Heart right ventricle (tissue), 16 donors: ENCODE results near the gene SH3TC2. TPM values are rescaled to one million over a fixed set of nuclear protein-coding genes. Genes with fewer than 3 reads are reported as not detected.

ENCODE experiments used
- ATAC-seq, 8 donors: fragments of 200-7000 bp; cut with Tn5 transposase; one replicate each; pipeline ENCODE4 v1.9.1; 2020; ENCODE audit warnings: mild to moderate bottlenecking in 8 of 8, moderate library complexity in 8 of 8, moderate number of reproducible peaks in 1 of 8
- DNase-seq, 2 donors: peaks; one replicate each; pipeline ENCODE4 v3.0.0-alpha.2; 2020
- H3K27ac ChIP-seq, 10 donors: fragments of 200-600 bp; sonication (generic) in 2 of 10; one replicate each; pipeline versions ENCODE4 v1.5.0 to v1.8.0; 2020 to 2022; ENCODE audit warnings: mild to moderate bottlenecking in 3 of 10
- H3K27me3 ChIP-seq, 7 donors: fragments of 200-600 bp; one replicate each; pipeline ENCODE4 v1.8.0; 2021 to 2022; ENCODE audit warnings: mild to moderate bottlenecking in 2 of 7
- H3K36me3 ChIP-seq, 9 donors: fragments of 200-600 bp; sonication (generic) in 1 of 9; one replicate each; pipeline versions ENCODE4 v1.5.0 to v1.8.0; 2020 to 2022; ENCODE audit warnings: mild to moderate bottlenecking in 2 of 9
- H3K4me1 ChIP-seq, 9 donors: fragments of 200-600 bp; sonication (generic) in 1 of 9; one replicate each; pipeline versions ENCODE4 v1.5.0 to v1.8.0; 2020 to 2022; ENCODE audit warnings: mild to moderate bottlenecking in 4 of 9
- H3K4me3 ChIP-seq, 10 donors: fragments of 200-600 bp; sonication (generic) in 2 of 10; one replicate each; pipeline versions ENCODE4 v1.5.0 to v1.8.0; 2020 to 2022; ENCODE audit warnings: mild to moderate bottlenecking in 7 of 10, moderate library complexity in 2 of 10
- H3K9me3 ChIP-seq, 11 donors: fragments of 200-600 bp in 10 of 11; sonication (generic) in 2 of 11; one replicate each; pipeline versions ENCODE4 v1.5.0 to v1.8.0; 2013 to 2022; ENCODE audit warnings: mild to moderate bottlenecking in 2 of 11, control low read depth in 1 of 11, moderate library complexity in 1 of 11
- WGBS, 2 donors: extraction: QIAGEN DNeasy Blood & Tissue Kit; methylation state at CpG; one replicate each; pipeline ENCODE4 v1.1.7; 2013; ENCODE audit warnings: inconsistent platforms in 1 of 2; 5-methylcytosine and 5-hydroxymethylcytosine counted together
- intact Hi-C, 10 donors: fragments of 100-400 bp; cut with DNase I; formaldehyde crosslinking; loops; one replicate each; pipeline versions ENCODE4 v1.11.1 to v1.14.2; 2022
- polyA plus RNA-seq, 2 donors: library from polyadenylated mRNA; stranded (reverse); fragments of 200-250 nt; gene quantifications; one replicate each; pipeline ENCODE4 v1.2.3, GENCODE V29; 2013
- total RNA-seq, 10 donors: library from RNA; stranded (reverse); fragmentation: NEBNext Ultra II Directional in 3 of 10; extraction: Animal tissue kit (Norgen Biotek cat#: 25700) in 3 of 10; gene quantifications; one replicate each; pipeline versions ENCODE4 v1.2.1 to v1.2.4, GENCODE V29; 2021 to 2023
- TF ChIP-seq, protein P1 (sequence below), 9 donors: fragments of 200-600 bp; sonication (generic) in 2 of 9; IDR thresholded peaks; one replicate each; pipeline versions ENCODE4 v1.5.0 to v1.8.0; 2021 to 2022; ENCODE audit warnings: antibody characterized with exemption in 9 of 9, mild to moderate bottlenecking in 5 of 9, moderate library complexity in 1 of 9
- donor health status: Arrhythmogenic right ventricular cardiomyopathy.
- donor health status: ischemic (EF 13 %, LVEDD 7.1; RV severe dilation, severe dysfunction).
- donor health status: healthy with polysubstance abuse.
- donor health status: DM: no; HTN: yes; CAD: no.
- donor health status: DM: no; HTN: no; CAD: no.
- donor health status: ischemic (EF 25% LVEDD 6.9; RV normal size, moderate dysfunction).
- donor health status: ischemic (EF 25% LVEDD 5.7; RV mildly dilated, moderate dysfunction).
- donor health status: healthy.
- donor health status: DM: yes; HTN: yes; CAD: no.
- donor health status: Ischemic cardiomyopathy.
- donor health status: ischemic (EF 35%, LVEDD 5.7; RV mildly dilated, moderate dysfunction).
- donor health status: nonischemic (EF 11% LVEDD 7.7; RV severe dilation, severe dysfunction).
- donor health status: DM: yes; HTN: yes; CAD: no.
- donor health status: PGD.
- donor health status: ischemic (EF 29% LVEDD 5.4; RV normal size, mild dysfunction).
- donor health status: nonischemic (EF 23%, LVEDD 6.1; RV moderate dilation, normal function).

SH3TC2 gene
- total and polyA plus RNA-seq, 12 donors = 0.91 to 13.1 (median 6.9) TPM

DNA sequence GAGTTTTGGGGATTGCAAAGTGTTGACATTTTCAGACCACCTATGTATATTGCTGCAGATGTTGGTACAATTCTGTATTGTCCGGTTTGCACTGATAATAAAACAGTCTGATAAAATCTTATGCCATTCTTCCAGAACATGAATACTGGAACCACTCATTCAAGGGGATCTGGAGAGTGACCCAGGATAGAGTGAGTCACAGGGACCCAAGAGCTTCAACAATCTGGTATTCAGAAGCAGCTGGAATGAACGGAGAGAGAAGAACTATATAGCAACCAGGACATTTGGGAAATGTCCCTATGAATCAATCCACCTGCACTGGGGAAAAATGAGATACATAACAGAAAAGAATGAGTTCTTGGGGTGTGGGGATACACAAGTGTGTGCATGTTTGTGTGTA, 73.3 kb downstream of the SH3TC2 start:
- H3K9me3 ChIP-seq = peaks cover 0 to 2% (median 0%) of the 10 kb centered on the region in 11 donors
- no peak for ATAC-seq
- H3K27ac ChIP-seq = no peak overlapping the region
- peaks cover 0 to 5% (median 0%) of the 10 kb centered on the region in 9 donors for H3K4me1 ChIP-seq
- TF ChIP-seq, protein P1, sequence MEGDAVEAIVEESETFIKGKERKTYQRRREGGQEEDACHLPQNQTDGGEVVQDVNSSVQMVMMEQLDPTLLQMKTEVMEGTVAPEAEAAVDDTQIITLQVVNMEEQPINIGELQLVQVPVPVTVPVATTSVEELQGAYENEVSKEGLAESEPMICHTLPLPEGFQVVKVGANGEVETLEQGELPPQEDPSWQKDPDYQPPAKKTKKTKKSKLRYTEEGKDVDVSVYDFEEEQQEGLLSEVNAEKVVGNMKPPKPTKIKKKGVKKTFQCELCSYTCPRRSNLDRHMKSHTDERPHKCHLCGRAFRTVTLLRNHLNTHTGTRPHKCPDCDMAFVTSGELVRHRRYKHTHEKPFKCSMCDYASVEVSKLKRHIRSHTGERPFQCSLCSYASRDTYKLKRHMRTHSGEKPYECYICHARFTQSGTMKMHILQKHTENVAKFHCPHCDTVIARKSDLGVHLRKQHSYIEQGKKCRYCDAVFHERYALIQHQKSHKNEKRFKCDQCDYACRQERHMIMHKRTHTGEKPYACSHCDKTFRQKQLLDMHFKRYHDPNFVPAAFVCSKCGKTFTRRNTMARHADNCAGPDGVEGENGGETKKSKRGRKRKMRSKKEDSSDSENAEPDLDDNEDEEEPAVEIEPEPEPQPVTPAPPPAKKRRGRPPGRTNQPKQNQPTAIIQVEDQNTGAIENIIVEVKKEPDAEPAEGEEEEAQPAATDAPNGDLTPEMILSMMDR (IDR thresholded peaks at IDR 0.05) = no peak
- H3K36me3 ChIP-seq = no peaks in the 10 kb centered on the region
- intact Hi-C loops = no loop called here
- H3K4me3 ChIP-seq = no peak overlapping the region
- DNase-seq = no peak
- WGBS, 2 donors = 84% methylated on average over 2 of the region's 2 CpGs
- H3K27me3 ChIP-seq = no peaks in the 10 kb centered on the region

- ATAC-seq (peak in 1 of 8 donors; percentile 50), DNase-seq (no peak)
- no peaks in the 10 kb centered on the region for H3K27me3 ChIP-seq
- H3K4me3 ChIP-seq = no peak overlapping the region
- intact Hi-C loops = no loop called here
- no peak overlapping the region for H3K27ac ChIP-seq
- WGBS, 2 donors = 63% methylated on average over 6 of the region's 6 CpGs
- peaks cover 0 to 11% (median 0%) of the 10 kb centered on the region in 11 donors for H3K9me3 ChIP-seq
- H3K4me1 ChIP-seq = peaks cover 0 to 5% (median 0%) of the 10 kb centered on the region in 9 donors
- no peaks in the 10 kb centered on the region for H3K36me3 ChIP-seq
- TF ChIP-seq, protein P1 (IDR thresholded peaks at IDR 0.05) = no peak
These were observed 74.5 kb downstream of the SH3TC2 start for GRCh38 chr5:148988328-148988727.

DNA sequence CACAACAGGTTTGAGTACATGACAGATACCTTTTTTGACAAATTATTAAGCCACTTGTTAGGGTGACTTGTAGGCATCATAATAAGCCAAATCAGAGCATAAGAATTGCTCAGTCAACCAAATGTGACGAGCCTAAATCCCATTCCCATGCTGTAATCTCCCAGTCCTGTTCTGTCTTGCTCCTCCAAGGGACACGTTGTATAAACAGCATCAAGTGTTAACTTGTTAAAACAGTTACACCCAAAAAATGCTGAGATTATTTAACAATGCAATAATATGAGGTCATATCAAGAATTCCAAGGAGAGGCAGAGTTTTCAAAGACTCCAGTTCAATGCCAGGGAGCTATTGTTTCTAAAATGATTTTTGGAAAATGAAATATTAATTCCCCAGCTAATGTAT, 76.2 kb downstream of the SH3TC2 start:
- ATAC-seq (no peak), DNase-seq (no peak)
- no peak overlapping the region for H3K4me3 ChIP-seq
- TF ChIP-seq, protein P1 (IDR thresholded peaks at IDR 0.05) = no peak
- H3K9me3 ChIP-seq = peaks cover 0 to 11% (median 0%) of the 10 kb centered on the region in 11 donors
- no peaks in the 10 kb centered on the region for H3K27me3 ChIP-seq
- H3K36me3 ChIP-seq = no peaks in the 10 kb centered on the region
- peak overlapping the region in 1 of 10 donors; percentile 3 for H3K27ac ChIP-seq
- 60 to 65% methylated on average over 2 of the region's 2 CpGs for WGBS, 2 donors
- intact Hi-C loops = no loop called here
- H3K4me1 ChIP-seq = peaks cover 0 to 8% (median 1%) of the 10 kb centered on the region in 9 donors

- ATAC-seq (no peak), DNase-seq (no peak)
- Histone ChIP-seq H3K4me1 (peaks cover 0 to 13% (median 5%) of the 10 kb centered on the region in 9 donors), H3K27ac (no peak overlapping the region), H3K9me3 (peaks cover 0 to 11% (median 0%) of the 10 kb centered on the region in 11 donors), H3K36me3 (no peaks in the 10 kb centered on the region), H3K27me3 (no peaks in the 10 kb centered on the region), H3K4me3 (no peak overlapping the region)
- intact Hi-C loops = no loop called here
- WGBS, 2 donors = 61 to 73% methylated on average over 1 of the region's 1 CpG
- TF ChIP-seq, protein P1 (IDR thresholded peaks at IDR 0.05) = no peak
These were observed 78.5 kb downstream of the SH3TC2 start for GRCh38 chr5:148984345-148984744.
